ENCODE measurements around the gene SPRR4.

The SPRR4 gene

DNA sequence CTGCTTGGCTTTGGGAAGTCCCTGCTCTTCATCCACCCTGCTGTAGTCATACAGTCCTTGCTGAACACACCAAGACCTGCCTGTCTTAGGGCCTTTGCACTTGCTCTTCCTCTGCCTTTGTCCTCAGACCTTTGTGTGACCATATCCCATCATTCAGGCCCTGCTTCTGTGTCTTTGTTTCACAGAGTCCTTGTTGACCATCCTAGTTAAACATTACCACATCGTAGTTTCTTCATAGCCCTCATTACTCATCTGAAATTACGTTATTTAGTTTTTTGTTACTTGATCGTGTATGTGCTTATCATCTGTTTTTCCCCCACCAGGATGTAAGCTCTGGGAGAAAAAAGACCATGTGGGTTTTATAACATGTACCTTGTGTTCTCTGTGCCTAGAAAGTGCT, 41.8 kb upstream of the SPRR4 start:
- Histone ChIP-seq H4K20me1 (ENCODE audit: insufficient read depth, low read length) (no peaks in the 10 kb centered on the region), H3K4me1 (ENCODE audit: insufficient read depth, low read length, severe bottlenecking) (no peaks in the 10 kb centered on the region), H3K27ac (ENCODE audit: low read depth, low read length, poor library complexity, severe bottlenecking) (no peak overlapping the region), H3F3A (ENCODE audit: insufficient read depth, low read length) (no peaks in the 10 kb centered on the region), H3K4me3 (ENCODE audit: low read depth, low read length, poor library complexity, severe bottlenecking) (no peak overlapping the region), H2AFZ (ENCODE audit: low read length) (no peak overlapping the region), H3K27me3 (ENCODE audit: insufficient read depth, low read length) (no peaks in the 10 kb centered on the region), H3K9me3 (ENCODE audit: low read length) (no peaks in the 10 kb centered on the region), H3K79me2 (ENCODE audit: insufficient read depth, low read length) (no peaks in the 10 kb centered on the region), H3K36me3 (ENCODE audit: insufficient read depth, low read length) (no peaks in the 10 kb centered on the region), H3K4me2 (ENCODE audit: low read length) (no peak overlapping the region), H3K9ac (ENCODE audit: low read length) (no peak overlapping the region), H3K9me2 (ENCODE audit: low read depth, low read length) (no peaks in the 10 kb centered on the region)
- TF ChIP-seq, protein P1, sequence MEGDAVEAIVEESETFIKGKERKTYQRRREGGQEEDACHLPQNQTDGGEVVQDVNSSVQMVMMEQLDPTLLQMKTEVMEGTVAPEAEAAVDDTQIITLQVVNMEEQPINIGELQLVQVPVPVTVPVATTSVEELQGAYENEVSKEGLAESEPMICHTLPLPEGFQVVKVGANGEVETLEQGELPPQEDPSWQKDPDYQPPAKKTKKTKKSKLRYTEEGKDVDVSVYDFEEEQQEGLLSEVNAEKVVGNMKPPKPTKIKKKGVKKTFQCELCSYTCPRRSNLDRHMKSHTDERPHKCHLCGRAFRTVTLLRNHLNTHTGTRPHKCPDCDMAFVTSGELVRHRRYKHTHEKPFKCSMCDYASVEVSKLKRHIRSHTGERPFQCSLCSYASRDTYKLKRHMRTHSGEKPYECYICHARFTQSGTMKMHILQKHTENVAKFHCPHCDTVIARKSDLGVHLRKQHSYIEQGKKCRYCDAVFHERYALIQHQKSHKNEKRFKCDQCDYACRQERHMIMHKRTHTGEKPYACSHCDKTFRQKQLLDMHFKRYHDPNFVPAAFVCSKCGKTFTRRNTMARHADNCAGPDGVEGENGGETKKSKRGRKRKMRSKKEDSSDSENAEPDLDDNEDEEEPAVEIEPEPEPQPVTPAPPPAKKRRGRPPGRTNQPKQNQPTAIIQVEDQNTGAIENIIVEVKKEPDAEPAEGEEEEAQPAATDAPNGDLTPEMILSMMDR (IDR thresholded peaks at IDR 0.05; ENCODE audit: low read length) = no peak
- TF ChIP-seq EZH2 (IDR thresholded peaks at IDR 0.05; ENCODE audit: borderline replicate concordance, low read length) = no peak

DNA sequence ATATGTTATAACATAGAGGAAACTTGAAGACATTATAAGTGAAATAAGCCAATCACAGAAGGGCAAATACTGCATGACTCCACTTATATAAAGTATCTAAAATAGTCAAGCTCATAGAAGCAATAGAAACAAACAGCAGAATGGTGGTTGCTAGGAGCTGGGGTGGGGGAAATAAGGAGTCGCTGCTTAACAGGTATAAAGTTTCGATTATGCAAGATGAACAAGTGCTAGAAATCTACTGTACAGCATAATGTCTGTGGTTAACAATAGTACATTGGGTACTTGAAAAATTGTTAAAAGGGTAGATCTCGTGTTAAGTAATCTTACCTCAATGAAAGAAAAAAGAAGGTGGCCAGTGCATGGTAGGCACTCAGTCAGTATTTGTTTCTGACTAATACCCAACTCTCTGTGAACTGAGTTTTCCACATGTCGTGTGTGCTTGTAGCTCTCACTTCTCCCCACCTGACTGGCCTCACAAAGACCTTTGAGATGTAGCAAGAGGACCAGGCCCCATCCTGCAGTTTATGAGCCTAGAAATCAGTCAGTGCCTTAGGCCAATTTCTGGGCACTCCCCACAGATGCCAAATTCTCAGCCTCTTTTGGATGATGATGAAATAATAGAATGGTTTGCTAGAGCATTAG, 38.2 kb upstream of the SPRR4 start:
- Histone ChIP-seq H3K79me2 (ENCODE audit: insufficient read depth, low read length) (no peaks in the 10 kb centered on the region), H3F3A (ENCODE audit: insufficient read depth, low read length) (no peaks in the 10 kb centered on the region), H3K4me3 (ENCODE audit: low read depth, low read length, poor library complexity, severe bottlenecking) (no peak overlapping the region), H3K9me3 (ENCODE audit: low read length) (no peaks in the 10 kb centered on the region), H3K27ac (ENCODE audit: low read depth, low read length, poor library complexity, severe bottlenecking) (no peak overlapping the region), H3K4me1 (ENCODE audit: insufficient read depth, low read length, severe bottlenecking) (no peaks in the 10 kb centered on the region), H3K36me3 (ENCODE audit: insufficient read depth, low read length) (no peaks in the 10 kb centered on the region), H2AFZ (ENCODE audit: low read length) (no peak overlapping the region), H3K4me2 (ENCODE audit: low read length) (no peak overlapping the region), H3K9ac (ENCODE audit: low read length) (no peak overlapping the region), H3K27me3 (ENCODE audit: insufficient read depth, low read length) (no peaks in the 10 kb centered on the region), H4K20me1 (ENCODE audit: insufficient read depth, low read length) (no peaks in the 10 kb centered on the region), H3K9me2 (ENCODE audit: low read depth, low read length) (no peaks in the 10 kb centered on the region)
- TF ChIP-seq, protein P1 (IDR thresholded peaks at IDR 0.05; ENCODE audit: low read length) = no peak
- TF ChIP-seq EZH2 (IDR thresholded peaks at IDR 0.05; ENCODE audit: borderline replicate concordance, low read length) = no peak

DNA sequence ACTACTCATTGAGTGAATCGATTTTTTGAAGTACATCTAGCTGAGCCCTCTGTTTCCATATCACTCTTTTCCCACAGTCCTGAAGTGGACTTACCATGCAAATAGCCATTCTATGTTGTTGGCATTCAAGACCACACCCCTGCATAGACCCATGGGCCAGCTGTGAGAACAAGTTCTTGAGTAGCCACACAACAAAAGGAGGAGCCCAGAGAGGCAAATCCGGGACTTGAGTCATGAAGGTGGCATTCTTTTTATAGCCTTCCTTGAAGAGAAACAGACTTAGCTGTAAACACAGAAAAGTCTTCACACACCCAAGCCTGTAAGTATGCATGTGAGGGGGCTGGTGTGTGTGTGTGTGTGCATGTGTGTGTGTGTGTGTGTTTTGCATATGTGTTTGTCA, 37.3 kb upstream of the SPRR4 start:
- no peak for TF ChIP-seq EZH2 (IDR thresholded peaks at IDR 0.05; ENCODE audit: borderline replicate concordance, low read length)
- TF ChIP-seq, protein P1 (IDR thresholded peaks at IDR 0.05; ENCODE audit: low read length) = no peak
- Histone ChIP-seq H3K4me3 (ENCODE audit: low read depth, low read length, poor library complexity, severe bottlenecking) (no peak overlapping the region), H3F3A (ENCODE audit: insufficient read depth, low read length) (no peaks in the 10 kb centered on the region), H3K9ac (ENCODE audit: low read length) (no peak overlapping the region), H3K4me2 (ENCODE audit: low read length) (no peak overlapping the region), H3K9me2 (ENCODE audit: low read depth, low read length) (no peaks in the 10 kb centered on the region), H3K79me2 (ENCODE audit: insufficient read depth, low read length) (no peaks in the 10 kb centered on the region), H3K9me3 (ENCODE audit: low read length) (no peaks in the 10 kb centered on the region), H3K27ac (ENCODE audit: low read depth, low read length, poor library complexity, severe bottlenecking) (no peak overlapping the region), H4K20me1 (ENCODE audit: insufficient read depth, low read length) (no peaks in the 10 kb centered on the region), H3K27me3 (ENCODE audit: insufficient read depth, low read length) (no peaks in the 10 kb centered on the region), H3K36me3 (ENCODE audit: insufficient read depth, low read length) (no peaks in the 10 kb centered on the region), H3K4me1 (ENCODE audit: insufficient read depth, low read length, severe bottlenecking) (no peaks in the 10 kb centered on the region), H2AFZ (ENCODE audit: low read length) (no peak overlapping the region)

Data from OCI-LY1 (cell line).